Superior temporal gyrus (tissue), 1 donor: ENCODE measurements around the gene HCFC1R1.
A peak's percentile ranks its signal among the peaks of the same experiment; 100 is the strongest.

ENCODE experiments used
- DNase-seq: peaks from one replicate; pipeline ENCODE4 v3.0.0-alpha.2; 2016; ENCODE audit errors: extremely low spot score

HCFC1R1 gene

DNA sequence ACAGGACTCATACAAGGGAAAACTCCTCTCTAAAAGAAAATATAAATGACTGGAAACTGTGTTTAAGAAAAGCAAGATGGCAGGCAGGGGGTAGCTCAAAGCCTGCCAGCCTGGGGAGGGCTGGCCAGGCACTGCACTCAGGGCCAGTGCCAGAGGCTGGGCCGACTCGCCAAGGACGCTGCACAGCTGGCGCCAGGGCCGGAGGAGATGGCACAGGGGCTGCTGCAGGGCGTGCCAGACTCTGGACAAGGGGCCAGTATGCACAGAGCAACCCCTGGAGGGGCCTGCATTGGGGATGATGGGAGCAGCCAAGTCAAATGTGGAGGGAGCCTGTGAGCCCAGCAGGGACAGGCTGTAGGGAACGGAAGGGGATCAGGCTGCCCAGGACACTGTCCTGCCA, 47.5 kb downstream of the HCFC1R1 start:
- DNase-seq, result no peak

- no peak for DNase-seq
Observed at GRCh38 chr16:2975161-2975795, 48.5 kb downstream of the HCFC1R1 start.

DNA sequence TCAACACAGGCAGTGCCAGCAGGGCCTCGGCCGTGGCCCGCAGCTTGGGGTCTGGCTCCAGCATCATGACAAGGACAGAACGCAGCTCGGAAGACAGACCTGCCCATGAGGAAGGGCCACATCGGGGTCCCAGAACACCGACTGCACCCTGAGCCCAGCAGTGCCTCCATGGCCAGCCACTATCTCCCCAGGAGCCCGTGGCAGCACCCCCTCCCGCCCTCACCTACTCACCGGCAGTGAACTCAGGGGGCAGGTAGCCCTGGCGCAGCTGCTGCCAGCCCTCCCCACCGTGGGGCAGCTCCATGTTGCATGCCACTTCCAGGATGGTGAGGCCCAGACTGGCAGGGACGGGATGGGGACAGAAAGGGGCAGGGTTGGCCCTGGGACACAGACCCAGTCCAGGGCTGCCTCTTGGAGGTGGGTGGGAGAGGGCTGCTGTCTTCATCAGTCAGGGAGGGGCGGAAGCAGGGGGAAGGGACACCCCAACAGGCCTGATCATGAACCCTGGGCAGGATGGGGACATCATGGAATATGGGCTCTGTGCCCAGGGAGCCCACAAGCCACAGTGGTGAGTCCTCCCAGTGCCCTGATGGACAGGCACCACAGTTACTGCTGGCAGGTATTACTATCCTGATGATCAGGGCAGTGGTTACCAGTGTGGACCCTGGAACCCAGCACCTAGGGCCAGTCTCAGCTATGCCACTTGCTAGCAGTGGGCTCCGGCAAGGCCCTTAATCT, 49.3 kb downstream of the HCFC1R1 start:
- no peak for DNase-seq

DNA sequence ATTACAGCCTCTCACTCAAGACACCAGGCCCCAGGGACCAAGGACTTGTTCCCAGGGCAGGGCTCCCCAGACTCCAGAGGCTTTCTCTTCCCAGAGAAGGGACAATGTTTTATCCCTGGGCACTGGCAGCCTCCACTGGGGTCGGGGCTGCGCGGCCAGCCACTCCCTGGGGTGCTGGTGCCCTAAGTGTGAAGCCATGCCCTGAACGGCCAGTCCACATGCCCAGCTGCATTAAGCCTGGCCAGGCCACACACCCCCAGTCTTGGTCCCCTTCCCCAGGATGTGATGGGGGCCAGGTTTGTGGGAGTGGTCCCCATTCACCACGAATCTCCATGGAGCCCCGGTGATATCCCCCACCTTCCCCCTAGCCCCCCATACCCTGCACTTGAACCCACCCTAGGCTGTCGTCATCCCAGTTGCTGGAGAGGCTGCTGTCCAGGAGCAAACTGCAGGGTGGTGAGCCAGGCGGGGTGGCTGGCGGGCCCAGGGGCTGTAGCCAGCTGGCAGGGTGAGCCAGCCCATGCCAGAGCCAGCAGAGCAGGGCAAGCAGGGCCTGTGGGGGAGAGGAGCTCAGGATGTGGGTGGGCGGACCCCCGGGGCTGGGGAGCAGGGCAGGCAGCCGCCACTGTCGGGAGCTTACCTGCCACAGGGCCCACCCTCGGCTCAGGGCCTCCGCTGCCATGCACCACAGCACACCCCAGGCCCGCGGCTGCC, 50.0 kb downstream of the HCFC1R1 start:
- no peak for DNase-seq

DNA sequence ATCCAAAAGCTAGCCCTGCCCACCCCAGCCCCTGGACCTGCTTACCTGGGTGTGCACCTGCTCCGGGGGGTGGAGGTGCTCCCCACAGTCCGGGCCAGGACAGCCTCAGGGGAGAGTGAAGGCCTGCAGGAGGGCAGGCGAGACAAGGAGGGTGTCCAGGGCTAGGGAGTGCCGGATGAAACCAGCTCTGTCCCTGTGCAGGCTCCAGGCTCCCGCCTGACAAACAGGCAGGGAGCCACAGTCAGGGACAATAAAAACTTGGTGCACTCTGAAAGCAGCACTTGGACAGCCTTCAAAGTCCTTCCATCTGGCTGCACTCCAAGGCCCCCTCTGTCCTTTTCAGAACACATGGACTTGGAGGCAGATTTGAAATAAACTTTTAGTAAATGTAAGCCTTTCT, 50.6 kb downstream of the HCFC1R1 start:
- DNase-seq, result peak; percentile 39
